CD14-positive monocyte (primary cell): ENCODE data around the gene URB1. TPM values are rescaled to one million over a fixed set of nuclear protein-coding genes. Genes with fewer than 3 reads are reported as not detected.

Source experiments
- DNase-seq, 3 donors: peaks; one replicate each; pipeline ENCODE4 v3.0.0-alpha.2; 2011 to 2022
- H2AFZ ChIP-seq: 2 replicates; pipeline ENCODE4 v1.6.0; 2012; ENCODE audit warnings: mild to moderate bottlenecking, low read depth, low read length, inconsistent platforms; ENCODE audit not compliant: insufficient read depth, poor library complexity, severe bottlenecking
- H3K27ac ChIP-seq, 2 donors: 1 replicate in 1 of 2; 2 replicates in 1 of 2; pipeline ENCODE4 v1.5.1; 2012 to 2013; ENCODE audit warnings: low read length in 2 of 2, control low read depth in 1 of 2, inconsistent platforms in 1 of 2, low read depth in 1 of 2, mild to moderate bottlenecking in 1 of 2
- H3K27me3 ChIP-seq, 2 donors: one replicate each; pipeline versions ENCODE4 v1.6.0 to v1.6.1; 2011 to 2013; ENCODE audit warnings: low read length in 2 of 2; ENCODE audit not compliant: control insufficient read depth in 2 of 2, insufficient read depth in 2 of 2
- H3K36me3 ChIP-seq, 2 donors: replicated peaks in 1 of 2; 1 replicate in 1 of 2; 2 replicates in 1 of 2; pipeline versions ENCODE4 v1.5.1 to v1.6.1; 2012 to 2013; ENCODE audit warnings: low read length in 2 of 2, control low read depth in 1 of 2, inconsistent platforms in 1 of 2, mild to moderate bottlenecking in 1 of 2; ENCODE audit not compliant: insufficient read depth in 2 of 2, control insufficient read depth in 1 of 2
- H3K4me1 ChIP-seq, 2 donors: 1 replicate in 1 of 2; 2 replicates in 1 of 2; pipeline versions ENCODE4 v1.5.1 to v1.6.1; 2012 to 2013; ENCODE audit warnings: low read length in 2 of 2, control low read depth in 1 of 2, inconsistent platforms in 1 of 2, mild to moderate bottlenecking in 1 of 2, moderate library complexity in 1 of 2; ENCODE audit not compliant: insufficient read depth in 2 of 2, control insufficient read depth in 1 of 2
- H3K4me2 ChIP-seq: replicated peaks from 2 replicates; pipeline ENCODE3; 2012; ENCODE audit warnings: low read length, moderate library complexity, mild to moderate bottlenecking; ENCODE audit not compliant: poor library complexity, severe bottlenecking; ENCODE audit errors: extremely low read depth
- H3K4me3 ChIP-seq, 3 experiments: fragments of 200-600 bp in 1 of 3; sonication (generic) in 1 of 3; replicated peaks in 1 of 3; 1 replicate in 2 of 3; 2 replicates in 1 of 3; pipeline ENCODE4 v1.5.1; 2011 to 2013; ENCODE audit warnings: low read length in 3 of 3, mild to moderate bottlenecking in 3 of 3, control low read depth in 2 of 3, low read depth in 2 of 3, inconsistent platforms in 1 of 3, moderate library complexity in 1 of 3
- H3K79me2 ChIP-seq: 2 replicates; pipeline ENCODE4 v1.6.0; 2012; ENCODE audit warnings: mild to moderate bottlenecking, control low read depth, inconsistent platforms, low read length, moderate library complexity; ENCODE audit not compliant: insufficient read depth
- H3K9ac ChIP-seq: 2 replicates; pipeline ENCODE4 v1.6.0; 2017; ENCODE audit warnings: low read length, mild to moderate bottlenecking; ENCODE audit not compliant: insufficient read depth, poor library complexity, severe bottlenecking
- H3K9me3 ChIP-seq, 2 donors: replicated peaks in 1 of 2; 1 replicate in 1 of 2; 2 replicates in 1 of 2; pipeline versions ENCODE4 v1.5.1 to v1.6.1; 2012 to 2013; ENCODE audit warnings: low read length in 2 of 2, control low read depth in 1 of 2; ENCODE audit not compliant: control insufficient read depth in 1 of 2, insufficient read depth in 1 of 2
- H4K20me1 ChIP-seq: 2 replicates; pipeline ENCODE4 v1.6.0; 2012; ENCODE audit warnings: mild to moderate bottlenecking, low read length, control low read depth, moderate library complexity; ENCODE audit not compliant: insufficient read depth
- H3K27ac Mint-ChIP-seq, 7 donors: one replicate each; pipeline ENCODE4 v1.8.0; 2020; ENCODE audit warnings: mild to moderate bottlenecking in 7 of 7, mixed read lengths in 7 of 7, moderate library complexity in 6 of 7, inconsistent platforms in 2 of 7
- H3K27me3 Mint-ChIP-seq, 3 donors: one replicate each; pipeline ENCODE4 v1.8.0; 2021 to 2022; ENCODE audit warnings: low read depth in 3 of 3, mild to moderate bottlenecking in 3 of 3, mixed read lengths in 3 of 3, moderate library complexity in 3 of 3, inconsistent platforms in 1 of 3
- H3K36me3 Mint-ChIP-seq, 2 donors: one replicate each; pipeline ENCODE4 v1.8.0; 2020; ENCODE audit warnings: mixed read lengths in 2 of 2, inconsistent platforms in 1 of 2, mild to moderate bottlenecking in 1 of 2
- H3K4me1 Mint-ChIP-seq: one replicate; pipeline ENCODE4 v1.8.0; 2020; ENCODE audit warnings: mild to moderate bottlenecking, mixed read lengths
- H3K4me3 Mint-ChIP-seq, 2 donors: one replicate each; pipeline ENCODE4 v1.8.0; 2020; ENCODE audit warnings: mild to moderate bottlenecking in 2 of 2, mixed read lengths in 2 of 2, moderate library complexity in 1 of 2
- H3K9me3 Mint-ChIP-seq, 7 donors: one replicate each; pipeline ENCODE4 v1.8.0; 2020 to 2022; ENCODE audit warnings: mixed read lengths in 7 of 7, mild to moderate bottlenecking in 6 of 7, moderate library complexity in 6 of 7, inconsistent platforms in 2 of 7
- WGBS: methylation state at CpG from one replicate; pipeline ENCODE4 v1.1.5; 2013; ENCODE audit warnings: missing lambda C conversion rate; ENCODE audit not compliant: insufficient coverage; 5-methylcytosine and 5-hydroxymethylcytosine counted together
- intact Hi-C, 2 donors: fragments of 100-400 bp; cut with micrococcal nuclease; formaldehyde crosslinking; loops; one replicate each; pipeline versions ENCODE4 v1.15.0 to v1.15.1; 2023
- polyA minus RNA-seq: library from RNA; depleted of rRNA, polyadenylated mRNA; stranded (reverse); fragments of >200 nt; gene quantifications from 2 replicates; pipeline ENCODE4 v1.2.3, GENCODE V29; 2012
- polyA plus RNA-seq, 3 donors: library from polyadenylated mRNA; depleted of rRNA in 1 of 3; unstranded in 2 of 3; stranded (reverse) in 1 of 3; fragments of 300-500 nt in 2 of 3; fragments of >200 nt in 1 of 3; fragmentation: Illumina TruSeq in 2 of 3; gene quantifications; 1 replicate in 2 of 3; 2 replicates in 1 of 3; pipeline ENCODE4 v1.2.3, GENCODE V29; 2012 to 2021
- total RNA-seq, 12 experiments: library from RNA in 1 of 12; stranded (reverse) in 1 of 12; fragments of 120-200 nt in 1 of 12; gene quantifications; one replicate each; pipeline ENCODE4 v1.2.4 and lab custom pipeline; 2013 to 2026; ENCODE audit warnings: mixed read lengths in 6 of 12, inconsistent platforms in 1 of 12
- TF ChIP-seq, protein P1 (sequence below): fragments of 200-600 bp; IDR thresholded peaks from one replicate; pipeline ENCODE4 v1.8.0; 2022; ENCODE audit warnings: antibody characterized with exemption, mild to moderate bottlenecking

Gene URB1, protein sequence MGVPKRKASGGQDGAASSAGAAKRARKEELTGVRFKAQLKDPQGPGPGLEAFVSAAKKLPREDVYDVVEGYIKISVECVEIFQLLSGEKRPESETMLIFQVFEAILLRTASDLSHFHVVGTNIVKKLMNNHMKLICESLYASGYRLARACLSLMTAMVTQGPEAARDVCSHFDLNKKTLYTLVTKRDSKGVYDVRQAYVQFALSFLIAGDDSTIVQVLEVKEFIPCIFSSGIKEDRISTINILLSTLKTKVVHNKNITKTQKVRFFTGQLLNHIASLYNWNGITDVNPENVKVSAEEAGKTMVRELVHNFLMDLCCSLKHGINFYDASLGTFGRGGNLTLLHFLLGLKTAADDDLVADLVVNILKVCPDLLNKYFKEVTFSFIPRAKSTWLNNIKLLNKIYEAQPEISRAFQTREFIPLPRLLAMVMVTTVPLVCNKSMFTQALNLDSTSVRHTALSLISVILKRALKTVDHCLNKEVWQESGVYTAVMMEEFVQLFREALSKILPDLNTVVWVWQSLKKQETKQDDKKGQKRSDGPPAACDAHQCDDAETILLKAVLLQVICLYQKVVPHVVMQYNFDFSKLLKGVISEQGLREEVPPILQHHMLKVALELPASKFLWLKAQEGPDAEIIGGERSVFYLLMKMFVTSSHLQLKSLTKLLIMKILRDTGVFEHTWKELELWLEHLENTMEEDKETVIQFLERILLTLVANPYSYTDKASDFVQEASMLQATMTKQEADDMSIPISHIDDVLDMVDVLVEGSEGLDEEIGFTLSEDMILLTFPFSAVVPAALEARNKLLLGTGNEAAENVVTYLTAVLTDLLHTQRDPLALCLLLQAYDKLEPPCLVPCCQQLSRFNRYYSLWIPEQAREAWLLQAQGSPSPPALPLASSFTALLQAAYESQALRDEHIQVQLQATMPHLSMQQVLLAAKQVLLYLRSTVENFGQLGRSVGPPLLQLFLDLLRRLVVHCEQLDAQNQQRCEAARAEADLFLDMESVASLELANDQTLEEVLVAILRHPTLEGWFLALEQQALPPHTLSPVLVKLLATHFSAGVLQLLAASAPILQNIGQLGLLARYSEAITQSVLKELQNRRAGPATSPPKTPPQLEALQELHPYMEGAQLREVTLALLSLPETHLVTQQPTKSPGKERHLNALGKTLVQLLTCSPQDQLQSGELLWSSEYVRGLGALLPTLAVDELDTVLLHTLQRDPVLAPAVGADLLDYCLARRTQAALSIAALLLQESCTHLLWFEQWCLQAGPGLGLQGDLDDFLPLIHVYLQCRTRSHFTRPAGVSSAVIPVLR (N-terminal part only)
- total RNA-seq (2013), result 2.2 TPM
- 1 to 10 TPM in 1 of 3 donors, under 1 TPM in 2; 0.25 to 2.4 (median 0.47) TPM for polyA plus RNA-seq
- polyA minus RNA-seq, result 3.7 and 4.7 TPM in 2 replicates
- 5.3 to 18.5 (median 10.8) reads per million in 11 experiments for total RNA-seq (lab: John Stamatoyannopoulos, UW)

DNA sequence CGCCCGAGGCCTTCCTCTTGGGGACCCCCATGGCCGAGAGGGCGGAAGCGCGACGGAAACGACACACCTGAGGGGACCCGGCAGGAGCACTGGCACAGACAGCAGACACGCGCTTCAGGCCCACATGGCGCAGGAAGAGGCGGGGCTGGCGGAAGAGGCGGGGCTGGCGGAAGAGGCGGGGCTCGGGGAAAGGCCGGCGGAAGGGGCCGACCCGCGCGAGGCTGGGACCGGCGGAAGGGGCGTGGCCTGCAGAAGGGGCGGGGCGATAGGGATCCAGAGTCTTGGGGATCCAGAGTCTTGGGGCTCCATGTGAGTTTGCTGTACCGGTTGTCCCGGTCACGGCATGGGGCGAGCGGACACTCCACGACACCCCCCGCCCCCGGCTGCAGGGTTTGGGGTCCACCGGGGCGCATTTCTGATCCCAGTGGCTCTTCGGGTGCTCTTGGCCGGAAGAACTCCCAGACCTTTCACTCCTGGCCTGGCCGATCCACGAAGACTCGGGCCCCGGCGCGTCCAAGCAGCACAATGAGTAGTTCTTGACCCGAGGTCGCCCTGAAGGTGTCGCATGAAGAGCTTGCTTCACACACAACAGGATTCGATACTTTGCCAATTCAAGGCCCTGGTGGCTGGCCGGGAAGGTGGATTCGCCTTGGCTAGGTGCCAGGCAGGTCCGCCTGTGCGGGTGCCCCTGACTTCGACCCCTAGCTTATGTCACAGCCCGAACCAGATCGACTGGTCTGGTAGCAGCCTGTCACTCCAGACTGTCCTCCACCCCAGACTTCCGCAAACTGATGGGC is at the start of gene URB1:
Gene URB1 (minus strand): TSS at position 133 of the 797 bp plus-strand sequence. CDS start 102 bp downstream, at position 31.
- Histone ChIP-seq H3K9me3 (no peaks in the 10 kb centered on the region), H3K4me3 (peak within 1 kb of the TSS; percentile 58 to 97 (median 83)), H3K79me2 (peaks cover 38% of the 10 kb centered on the region), H4K20me1 (peaks cover 4% of the 10 kb centered on the region), H3K27ac (peak within 1 kb of the TSS; percentile 85 to 91), H3K27me3 (no peaks in the 10 kb centered on the region), H3K4me1 (peaks cover 17 to 21% of the 10 kb centered on the region in 2 donors), H3K4me2 (peak within 1 kb of the TSS; percentile 98), H2AFZ (peak within 1 kb of the TSS; percentile 96), H3K9ac (peak within 1 kb of the TSS; percentile 81), H3K36me3 (peaks cover 3 to 4% of the 10 kb centered on the region in 2 donors)
- TF ChIP-seq, protein P1, sequence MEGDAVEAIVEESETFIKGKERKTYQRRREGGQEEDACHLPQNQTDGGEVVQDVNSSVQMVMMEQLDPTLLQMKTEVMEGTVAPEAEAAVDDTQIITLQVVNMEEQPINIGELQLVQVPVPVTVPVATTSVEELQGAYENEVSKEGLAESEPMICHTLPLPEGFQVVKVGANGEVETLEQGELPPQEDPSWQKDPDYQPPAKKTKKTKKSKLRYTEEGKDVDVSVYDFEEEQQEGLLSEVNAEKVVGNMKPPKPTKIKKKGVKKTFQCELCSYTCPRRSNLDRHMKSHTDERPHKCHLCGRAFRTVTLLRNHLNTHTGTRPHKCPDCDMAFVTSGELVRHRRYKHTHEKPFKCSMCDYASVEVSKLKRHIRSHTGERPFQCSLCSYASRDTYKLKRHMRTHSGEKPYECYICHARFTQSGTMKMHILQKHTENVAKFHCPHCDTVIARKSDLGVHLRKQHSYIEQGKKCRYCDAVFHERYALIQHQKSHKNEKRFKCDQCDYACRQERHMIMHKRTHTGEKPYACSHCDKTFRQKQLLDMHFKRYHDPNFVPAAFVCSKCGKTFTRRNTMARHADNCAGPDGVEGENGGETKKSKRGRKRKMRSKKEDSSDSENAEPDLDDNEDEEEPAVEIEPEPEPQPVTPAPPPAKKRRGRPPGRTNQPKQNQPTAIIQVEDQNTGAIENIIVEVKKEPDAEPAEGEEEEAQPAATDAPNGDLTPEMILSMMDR, result no peak
- peak within 1 kb of the TSS; percentile 85 to 95 (median 95) for H3K27ac Mint-ChIP-seq
- peaks cover 25% of the 10 kb centered on the region for H3K4me1 Mint-ChIP-seq
- DNase-seq, result peak; percentile 85 to 87 (median 86)
- H3K9me3 Mint-ChIP-seq, result peaks cover 0 to 9% (median 2%) of the 10 kb centered on the region in 7 donors
- WGBS, result 5% methylated on average over 59 of the region's 59 CpGs
- peaks cover 0 to 6% (median 4%) of the 10 kb centered on the region in 3 donors for H3K27me3 Mint-ChIP-seq
- H3K36me3 Mint-ChIP-seq, result peaks cover 0 to 2% of the 10 kb centered on the region in 2 donors
- intact Hi-C loops, result loop anchor here (5.0 to 10.0 kb wide), 4 partner anchors 116 to 1249 kb away; partner anchors contain the start of genes MIS18A (in 2 of the 2), CRYZL1 (in 1 of the 2), ITSN1 (in 1 of the 2) and SCAF4 (in 1 of the 2)
- peak within 1 kb of the TSS; percentile 90 to 91 for H3K4me3 Mint-ChIP-seq
